Measurements from ENCODE around the gene TPRG1L. TPM values are rescaled to one million over a fixed set of nuclear protein-coding genes. Genes with fewer than 3 reads are reported as not detected.
"Not testable (repeated sequence)": the region's sequence is repeated elsewhere in the genome, so short reads cannot be mapped to it uniquely, and the experiment has no call there.

Gene TPRG1L
- total RNA-seq, result 10 to 100 TPM; 27.9 to 44.7 (median 33.2) TPM

DNA sequence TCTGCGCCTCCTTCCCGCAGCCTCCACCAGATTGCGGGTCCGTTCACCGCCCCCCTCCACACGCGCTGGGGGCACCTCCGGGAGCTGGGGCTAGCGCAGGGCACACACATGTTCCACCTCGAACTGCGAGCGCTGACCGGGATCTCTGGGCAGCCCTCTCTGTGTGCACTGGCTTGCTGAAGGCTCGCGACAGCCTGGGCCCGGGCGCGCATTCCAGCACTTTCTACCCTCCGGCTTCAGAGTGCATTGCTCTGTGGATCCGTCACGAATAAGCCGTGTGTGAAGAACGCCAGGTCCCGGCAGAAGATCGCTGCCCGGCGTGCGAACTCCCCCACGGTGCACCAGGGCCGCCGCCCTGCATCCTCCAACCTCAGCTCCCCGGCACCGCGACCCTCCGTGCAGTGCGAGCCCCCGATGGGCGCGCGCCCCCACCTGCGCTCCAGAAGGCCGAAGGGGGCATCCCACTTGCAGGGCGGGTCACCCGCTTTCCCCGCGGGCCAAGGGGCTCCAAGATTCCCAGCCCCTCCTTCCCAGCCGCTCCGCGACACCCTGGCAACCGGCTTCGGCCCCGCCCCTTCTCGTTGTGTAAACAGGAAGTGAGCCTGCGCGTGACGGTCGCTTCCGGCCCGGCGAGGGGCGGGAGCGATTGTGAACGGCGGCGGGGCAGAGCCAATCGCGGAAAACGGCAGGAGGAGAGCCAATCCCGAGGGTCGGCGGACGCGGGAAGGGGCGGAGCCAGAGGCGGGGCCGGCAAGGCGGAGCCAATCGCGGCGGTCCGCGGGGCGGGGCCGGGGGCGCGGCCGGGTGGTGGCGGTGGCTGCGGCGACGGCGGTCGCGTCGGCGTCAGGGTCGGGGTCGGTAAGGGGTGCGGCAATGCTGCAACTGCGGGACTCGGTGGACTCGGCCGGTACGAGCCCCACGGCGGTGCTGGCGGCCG is at the start of gene TPRG1L:
Gene TPRG1L (plus strand): TSS at position 816 of the 937 bp plus-strand sequence. CDS start 58 bp downstream, at position 874.
- H3K4me3 ChIP-seq, result peak within 1 kb of the TSS; percentile 83 to 99 (median 90)
- no peaks in the 10 kb centered on the region for H3K27me3 ChIP-seq
- intact Hi-C loops (cut with DNase I), result loop anchor here (5.0 kb wide), 1 partner anchor 172 kb away; the partner anchor contains the start of gene ARHGEF16
- TF ChIP-seq POLR2A (IDR thresholded peaks at IDR 0.05), result peak in 1 of 4 donors; percentile 66
- peak in 1 of 6 experiments; percentile 37 for TF ChIP-seq CTCF (IDR thresholded peaks at IDR 0.05)
- H3K4me1 ChIP-seq, result peaks cover 24 to 40% (median 26%) of the 10 kb centered on the region in 3 donors
- no peaks in the 10 kb centered on the region for H3K9me3 ChIP-seq
- WGBS, 2 donors, result 0 to 8% methylated on average over 1 to 4 of the region's 108 CpGs
- peak; percentile 84 for DNase-seq
- H3K27ac ChIP-seq, result peak within 1 kb of the TSS; percentile 84 to 97 (median 92)
- peaks cover 9 to 32% (median 21%) of the 10 kb centered on the region in 3 donors for H3K36me3 ChIP-seq

DNA sequence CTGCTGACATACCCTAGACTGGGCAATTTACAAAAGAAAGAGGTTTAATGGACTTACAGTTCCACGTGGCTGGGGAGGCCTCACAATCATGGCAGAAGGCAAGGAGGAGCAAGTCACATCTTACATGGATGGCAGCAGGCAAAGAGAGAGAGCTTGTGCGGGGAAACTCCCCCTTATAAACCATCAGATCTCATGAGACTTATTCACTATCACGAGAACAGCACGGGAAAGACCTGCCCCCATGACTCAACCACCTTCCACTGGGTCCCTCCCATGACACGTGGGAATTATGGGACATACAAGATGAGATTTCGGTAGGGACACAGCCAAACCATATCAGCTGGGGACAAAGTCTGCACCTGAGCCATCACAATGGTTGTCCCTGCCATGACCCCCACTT is 49.3 kb upstream of the TPRG1L start:
- WGBS, 2 donors, result 70 to 83% methylated on average over 5 to 6 of the region's 6 CpGs
- H3K9me3 ChIP-seq; H3K4me3 ChIP-seq; H3K27ac ChIP-seq; intact Hi-C loops (cut with DNase I); H3K36me3 ChIP-seq; DNase-seq: not testable (repeated sequence)
- H3K4me1 ChIP-seq, result peaks cover 0 to 16% (median 0%) of the 10 kb centered on the region in 3 donors
- H3K27me3 ChIP-seq, result peaks cover 0 to 25% (median 0%) of the 10 kb centered on the region in 4 donors

DNA sequence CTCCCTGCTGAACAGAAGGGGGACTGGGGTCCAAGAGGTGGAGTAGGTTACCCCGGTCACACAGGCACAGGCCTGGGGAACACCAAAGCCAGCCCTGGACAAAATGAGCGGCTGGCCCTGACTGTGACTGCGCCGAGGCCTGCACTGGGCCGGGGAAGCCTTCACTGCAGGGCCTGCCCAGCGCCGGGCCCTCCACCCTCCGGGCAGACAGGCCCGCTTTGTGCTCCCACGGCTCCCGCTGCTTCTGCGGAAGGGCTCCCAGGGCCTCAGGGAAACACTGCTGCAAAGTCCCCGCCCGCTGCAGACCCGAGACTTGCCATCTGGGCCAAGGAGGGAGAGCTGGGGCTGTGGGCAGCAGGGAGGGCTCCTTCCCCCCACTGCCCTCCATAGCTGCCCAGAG is 48.8 kb upstream of the TPRG1L start:
- Histone ChIP-seq H3K27me3 (peaks cover 0 to 28% (median 0%) of the 10 kb centered on the region in 4 donors), H3K4me3 (no peak overlapping the region), H3K9me3 (no peaks in the 10 kb centered on the region), H3K27ac (no peak overlapping the region), H3K36me3 (no peaks in the 10 kb centered on the region), H3K4me1 (peaks cover 0 to 16% (median 0%) of the 10 kb centered on the region in 3 donors)
- 73 to 79% methylated on average over 5 to 8 of the region's 15 CpGs for WGBS, 2 donors
- intact Hi-C loops (cut with DNase I), result no loop called here
- TF ChIP-seq CTCF (IDR thresholded peaks at IDR 0.05), result no peak
- no peak for TF ChIP-seq POLR2A (IDR thresholded peaks at IDR 0.05)
- no peak for DNase-seq

DNA sequence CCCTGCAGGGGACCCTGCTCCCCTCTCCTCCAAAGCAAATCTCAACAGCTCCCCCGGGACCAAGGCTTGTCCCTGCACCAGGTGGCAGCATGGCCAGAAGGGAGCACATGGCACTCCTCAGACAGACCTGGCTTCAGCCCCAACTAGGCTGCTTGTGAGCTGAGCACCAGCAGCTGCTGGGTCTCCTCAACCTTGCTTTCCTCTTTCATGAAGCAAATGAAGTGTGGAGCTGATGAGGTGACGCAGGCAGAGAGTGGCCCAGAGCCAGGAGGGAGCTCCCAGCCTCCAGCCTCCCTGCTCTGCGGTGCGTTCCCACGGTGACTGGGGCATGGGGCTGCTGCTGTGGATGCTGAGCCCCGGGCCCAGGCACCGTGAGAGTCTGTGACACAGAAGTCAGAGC is 47.5 kb upstream of the TPRG1L start:
- Histone ChIP-seq H3K27me3 (peaks cover 0 to 36% (median 0%) of the 10 kb centered on the region in 4 donors), H3K4me1 (peaks cover 0 to 16% (median 0%) of the 10 kb centered on the region in 3 donors), H3K27ac (no peak overlapping the region), H3K36me3 (no peaks in the 10 kb centered on the region), H3K4me3 (no peak overlapping the region), H3K9me3 (no peaks in the 10 kb centered on the region)
- no peak for DNase-seq
- no peak for TF ChIP-seq POLR2A (IDR thresholded peaks at IDR 0.05)
- TF ChIP-seq CTCF (IDR thresholded peaks at IDR 0.05), result no peak
- intact Hi-C loops (cut with DNase I), result no loop called here
- WGBS, 2 donors, result 100% methylated on average over 1 of the region's 7 CpGs; no CpG with 5 or more reads in 1 of the 2 donors

GRCh38 chr1:3577711-3578432 is 46.9 kb upstream of the TPRG1L start:
- peaks cover 0 to 42% (median 0%) of the 10 kb centered on the region in 4 donors for H3K27me3 ChIP-seq
- no peaks in the 10 kb centered on the region for H3K36me3 ChIP-seq
- H3K9me3 ChIP-seq, result no peaks in the 10 kb centered on the region
- peaks cover 0 to 16% (median 0%) of the 10 kb centered on the region in 3 donors for H3K4me1 ChIP-seq
- TF ChIP-seq CTCF (IDR thresholded peaks at IDR 0.05) (no peak), POLR2A (IDR thresholded peaks at IDR 0.05) (no peak)
- intact Hi-C loops (cut with DNase I), result no loop called here
- WGBS, 2 donors, result 55 to 63% methylated on average over 4 to 5 of the region's 27 CpGs
- DNase-seq, result no peak
- no peak overlapping the region for H3K27ac ChIP-seq
- H3K4me3 ChIP-seq, result no peak overlapping the region

Data from esophagus squamous epithelium (tissue), 5 donors.